Neural progenitor cell (in vitro differentiated cells): ENCODE results near the gene JAK2.

Experiments
- EZH2 ChIP-seq: fragments of 200-600 bp; sonication (generic); IDR thresholded peaks from 2 replicates; pipeline ENCODE4 v1.6.1; 2017; ENCODE audit warnings: antibody characterized with exemption, mild to moderate bottlenecking, moderate library complexity
- EZH2phosphoT487 ChIP-seq: fragments of 200-600 bp; sonication (generic); IDR thresholded peaks from 2 replicates; pipeline ENCODE4 v1.6.1; 2017; ENCODE audit warnings: antibody characterized with exemption
- TF ChIP-seq, protein P1 (sequence below): fragments of 200-600 bp; sonication (generic); IDR thresholded peaks from 2 replicates; pipeline ENCODE4 v1.5.1; 2017; ENCODE audit warnings: antibody characterized with exemption, mild to moderate bottlenecking

DNA sequence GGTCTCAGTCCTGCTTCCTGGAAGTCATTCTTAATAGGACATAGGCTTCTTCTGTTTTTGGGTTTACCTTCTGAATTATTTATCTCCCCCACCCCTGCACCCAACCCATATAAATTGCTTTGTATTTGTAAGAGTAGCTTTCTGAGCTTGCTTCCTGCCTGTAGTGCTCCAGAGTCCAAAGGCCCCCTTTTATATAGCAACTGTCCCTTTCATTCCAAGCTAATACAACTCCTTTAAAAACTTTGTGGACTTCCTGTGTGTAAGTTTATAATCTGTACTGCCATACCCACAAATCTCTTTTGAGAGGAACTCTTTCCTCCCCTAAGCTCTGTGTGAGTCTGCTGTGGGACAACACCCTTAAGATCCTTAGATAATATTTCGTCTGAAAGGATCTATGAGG, 7.8 kb downstream of the JAK2 start:
- TF ChIP-seq, protein P1, sequence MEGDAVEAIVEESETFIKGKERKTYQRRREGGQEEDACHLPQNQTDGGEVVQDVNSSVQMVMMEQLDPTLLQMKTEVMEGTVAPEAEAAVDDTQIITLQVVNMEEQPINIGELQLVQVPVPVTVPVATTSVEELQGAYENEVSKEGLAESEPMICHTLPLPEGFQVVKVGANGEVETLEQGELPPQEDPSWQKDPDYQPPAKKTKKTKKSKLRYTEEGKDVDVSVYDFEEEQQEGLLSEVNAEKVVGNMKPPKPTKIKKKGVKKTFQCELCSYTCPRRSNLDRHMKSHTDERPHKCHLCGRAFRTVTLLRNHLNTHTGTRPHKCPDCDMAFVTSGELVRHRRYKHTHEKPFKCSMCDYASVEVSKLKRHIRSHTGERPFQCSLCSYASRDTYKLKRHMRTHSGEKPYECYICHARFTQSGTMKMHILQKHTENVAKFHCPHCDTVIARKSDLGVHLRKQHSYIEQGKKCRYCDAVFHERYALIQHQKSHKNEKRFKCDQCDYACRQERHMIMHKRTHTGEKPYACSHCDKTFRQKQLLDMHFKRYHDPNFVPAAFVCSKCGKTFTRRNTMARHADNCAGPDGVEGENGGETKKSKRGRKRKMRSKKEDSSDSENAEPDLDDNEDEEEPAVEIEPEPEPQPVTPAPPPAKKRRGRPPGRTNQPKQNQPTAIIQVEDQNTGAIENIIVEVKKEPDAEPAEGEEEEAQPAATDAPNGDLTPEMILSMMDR, result no peak
- TF ChIP-seq EZH2phosphoT487 (no peak), EZH2 (no peak)
